Left renal cortex interstitium (tissue), 4 donors: Measurements from ENCODE around the gene KIF15. TPM values are rescaled to one million over a fixed set of nuclear protein-coding genes. Genes with fewer than 3 reads are reported as not detected.
"Not testable (repeated sequence)": the region's sequence is repeated elsewhere in the genome, so short reads cannot be mapped to it uniquely, and the experiment has no call there.

Experiments
- DNase-seq, 4 donors: peaks; one replicate each; pipeline ENCODE4 v3.0.0-alpha.2; 2013; ENCODE audit warnings: low read depth in 4 of 4, low spot score in 2 of 4, missing footprints in 1 of 4
- polyA plus RNA-seq, 4 donors: library from polyadenylated mRNA; unstranded; fragments of 120-200 nt; gene quantifications; one replicate each; pipeline ENCODE4 v1.2.1, GENCODE V29; 2013; ENCODE audit not compliant: insufficient read length in 4 of 4

KIF15 gene
- polyA plus RNA-seq, 4 donors = 22.0 to 29.6 (median 26.8) TPM

DNA sequence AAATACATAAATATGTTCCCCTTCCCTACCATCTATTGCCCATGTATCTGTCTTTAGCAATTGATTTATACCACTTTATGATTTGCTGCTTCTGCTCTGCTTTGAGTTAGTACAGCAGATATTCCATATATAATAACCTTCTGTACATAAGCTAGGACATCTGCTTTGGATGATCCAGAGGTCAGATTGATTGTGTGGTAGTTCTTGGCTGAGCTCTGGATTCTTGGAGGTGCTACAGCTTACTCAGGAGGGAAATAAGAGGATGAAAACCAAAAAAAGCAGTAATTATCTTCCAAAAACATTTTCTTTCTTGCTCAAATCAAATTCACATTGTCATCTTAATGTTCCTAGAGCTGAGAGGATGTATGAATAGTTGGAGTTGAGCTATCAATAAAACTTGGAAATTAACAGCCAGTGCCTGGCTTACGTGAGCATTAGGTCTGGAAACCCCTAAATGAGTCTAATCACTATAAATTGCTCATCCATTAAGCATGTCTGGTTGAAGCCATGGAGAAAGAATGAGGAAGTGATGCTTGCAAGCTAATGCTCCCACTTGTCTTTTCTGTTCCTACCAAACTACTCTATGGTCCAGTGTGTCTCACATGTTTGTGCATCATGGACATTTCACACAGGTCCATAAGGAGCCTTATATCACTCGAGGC, 63.8 kb downstream of the KIF15 start:
- no peak for DNase-seq

- DNase-seq = no peak
These were observed 65.6 kb downstream of the KIF15 start for GRCh38 chr3:44827196-44827595.

DNA sequence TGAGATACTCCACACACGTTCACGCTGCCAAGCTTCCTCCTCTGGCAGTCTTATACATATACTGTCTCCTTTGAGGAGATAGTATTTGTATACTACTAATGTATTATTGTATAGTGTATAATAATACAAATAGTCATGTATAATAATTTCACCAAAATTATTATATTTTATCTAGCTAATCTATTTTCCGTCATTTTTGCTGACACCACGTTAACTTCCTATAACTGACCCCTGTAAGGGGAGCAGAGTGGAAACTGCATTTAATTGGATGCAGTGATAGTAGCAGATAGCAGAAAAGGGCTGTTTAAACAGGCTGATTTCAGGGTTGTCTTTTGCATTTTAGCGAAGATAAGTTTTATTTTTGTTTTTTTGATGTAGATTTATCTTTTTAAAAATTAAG, 69.6 kb downstream of the KIF15 start:
- DNase-seq = no peak

GRCh38 chr3:44832032-44832431, 70.4 kb downstream of the KIF15 start:
- DNase-seq = no peak

DNA sequence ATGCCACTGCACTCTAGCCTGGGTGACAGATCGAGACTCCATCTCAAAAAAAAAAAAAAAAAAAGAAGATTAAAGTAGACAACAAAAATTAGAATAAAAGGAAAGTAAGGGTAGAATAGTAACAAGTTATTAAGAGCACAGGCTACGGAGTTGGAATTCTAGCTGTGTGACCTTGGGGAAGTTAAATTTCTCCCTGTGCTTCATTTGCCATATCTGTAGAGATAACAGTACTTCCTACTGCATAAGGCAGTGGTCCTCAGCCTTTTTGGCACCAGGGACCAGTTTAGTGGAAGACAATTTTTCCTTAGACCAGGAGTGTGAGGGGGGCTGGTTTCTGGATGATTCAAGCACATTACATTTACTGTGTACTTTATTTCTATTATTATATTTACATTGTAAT, 71.4 kb downstream of the KIF15 start:
- DNase-seq = no peak

- DNase-seq = no peak
These were observed 71.8 kb downstream of the KIF15 start for GRCh38 chr3:44833394-44833793.

DNA sequence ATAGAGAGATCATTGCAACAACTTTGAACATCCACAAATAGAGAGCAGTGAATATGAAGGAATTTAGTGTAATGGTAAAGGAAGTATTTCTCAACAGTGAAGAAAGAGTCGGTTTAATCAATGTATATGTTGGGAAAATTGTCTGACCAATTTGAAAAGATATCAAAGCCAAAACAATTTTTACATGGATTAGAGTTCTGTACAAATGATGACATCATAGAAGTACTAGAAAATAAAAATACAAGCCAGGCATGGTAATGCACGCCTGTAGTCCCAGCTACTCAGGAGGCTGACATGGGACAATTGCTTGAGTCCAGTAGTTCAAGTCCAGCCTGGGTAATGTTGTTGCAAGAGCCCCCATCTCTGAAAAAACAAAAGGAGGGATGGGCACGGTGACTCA, 74.1 kb downstream of the KIF15 start:
- DNase-seq = no peak

- DNase-seq = no peak
These were observed 80.8 kb downstream of the KIF15 start for GRCh38 chr3:44842376-44842775.

- no peak for DNase-seq
These were observed 84.2 kb downstream of the KIF15 start for GRCh38 chr3:44845528-44846520.

- DNase-seq = no peak
These were observed 87.0 kb downstream of the KIF15 start for GRCh38 chr3:44848634-44849033.

GRCh38 chr3:44856663-44857062, 95.1 kb downstream of the KIF15 start:
- not testable (repeated sequence) for DNase-seq

GRCh38 chr3:44860117-44860516, 98.5 kb downstream of the KIF15 start:
- DNase-seq = no peak

DNA sequence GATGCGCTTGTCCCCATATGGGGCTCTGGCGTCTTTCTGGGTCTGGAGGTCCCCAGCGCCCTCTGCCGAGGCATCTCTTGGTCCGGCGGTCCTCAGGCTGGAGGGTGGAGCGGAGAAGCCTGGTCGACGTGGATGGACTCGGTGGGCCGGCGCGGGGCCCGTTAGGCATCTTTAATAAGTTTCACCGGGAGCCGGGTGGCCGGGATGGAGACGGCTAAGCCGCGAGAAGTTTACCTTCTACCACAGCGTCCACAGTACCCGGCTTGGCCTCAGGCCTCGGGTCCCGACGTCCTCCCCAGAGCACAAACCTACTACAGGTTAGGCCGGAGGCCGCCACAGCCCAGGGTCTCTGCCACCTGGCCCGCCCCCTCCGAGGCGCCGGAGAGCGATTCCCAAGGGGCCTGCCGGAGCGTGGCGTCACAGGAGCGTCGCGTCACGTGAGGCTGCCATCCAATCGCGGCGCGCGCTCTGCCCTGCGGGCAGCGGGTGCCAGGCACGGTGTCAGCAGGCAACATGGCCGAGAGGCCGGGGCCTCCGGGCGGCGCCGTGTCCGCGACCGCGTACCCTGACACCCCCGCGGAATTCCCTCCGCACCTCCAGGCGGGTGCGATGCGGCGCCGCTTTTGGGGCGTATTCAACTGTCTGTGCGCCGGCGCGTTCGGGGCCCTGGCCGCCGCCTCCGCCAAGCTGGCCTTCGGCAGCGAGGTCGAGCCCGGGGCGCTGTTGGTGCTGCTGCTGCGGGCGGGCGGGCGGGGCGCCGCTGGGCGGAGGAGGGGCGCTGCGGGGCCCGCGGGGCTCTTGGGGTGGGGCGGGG, 100.0 kb downstream of the KIF15 start, which contains the start of gene TMEM42:
TMEM42 (plus strand) TSS at position 501 of the 814 bp plus-strand sequence; CDS start at position 514, 13 bp downstream.
- peak; percentile 75 to 84 (median 82) for DNase-seq

DNA sequence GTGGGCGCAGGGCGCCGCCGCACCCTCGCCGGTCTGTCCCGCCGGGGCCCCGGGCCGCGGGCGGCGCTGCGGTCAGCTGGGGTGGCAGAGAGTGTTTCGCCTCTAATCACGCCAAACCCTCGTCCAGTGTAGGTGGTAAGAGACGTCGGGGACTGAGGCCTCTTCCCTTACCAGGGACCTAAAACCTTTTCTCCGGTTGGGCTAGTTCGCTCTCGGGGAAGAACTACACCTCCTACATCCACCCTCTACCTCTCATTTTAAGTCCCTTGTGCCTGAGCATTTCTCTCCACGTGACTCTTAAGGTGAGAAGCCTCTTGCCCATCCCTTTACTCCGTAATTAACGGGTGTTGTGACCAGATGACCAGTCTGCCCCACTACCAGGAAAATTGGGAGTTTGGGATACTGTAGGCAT, 100.6 kb downstream of the KIF15 start:
- peak in 3 of 4 donors; percentile 23 to 32 (median 29) for DNase-seq

GRCh38 chr3:44865272-44866035, 103.9 kb downstream of the KIF15 start:
- DNase-seq = no peak

DNA sequence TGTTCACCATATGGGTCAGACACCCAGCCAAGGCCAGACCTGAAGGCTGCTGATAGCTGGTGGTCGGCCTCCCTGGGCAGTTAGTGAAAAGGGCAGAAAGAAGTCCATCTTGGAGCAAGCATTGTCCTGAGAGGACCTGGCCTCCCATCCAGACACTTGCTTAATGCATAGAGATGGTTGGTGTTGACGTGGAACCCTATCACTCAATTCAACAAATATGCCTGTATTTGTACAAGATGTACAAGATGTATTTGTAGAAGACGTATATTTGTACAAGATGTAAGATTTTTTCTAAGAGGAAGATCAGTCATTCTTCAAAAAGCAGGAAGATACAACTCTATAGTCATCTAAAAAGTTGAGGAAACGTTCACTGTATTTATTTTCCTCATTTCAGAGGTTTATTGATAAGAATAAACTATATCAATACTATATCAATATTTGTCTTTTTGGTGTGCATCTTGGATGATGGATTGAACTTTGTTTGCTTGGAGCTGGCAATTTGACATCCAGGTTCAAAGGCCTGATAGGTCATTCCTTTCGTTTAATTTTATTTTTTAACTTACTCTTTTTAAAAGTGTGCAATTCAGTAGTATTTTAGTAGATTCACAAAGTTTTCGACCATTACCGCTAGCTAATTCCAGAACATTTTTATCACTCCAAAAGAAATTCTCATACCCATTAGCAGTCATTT, 106.0 kb downstream of the KIF15 start:
- no peak for DNase-seq

GRCh38 chr3:44870375-44871061, 108.9 kb downstream of the KIF15 start:
- DNase-seq = no peak

DNA sequence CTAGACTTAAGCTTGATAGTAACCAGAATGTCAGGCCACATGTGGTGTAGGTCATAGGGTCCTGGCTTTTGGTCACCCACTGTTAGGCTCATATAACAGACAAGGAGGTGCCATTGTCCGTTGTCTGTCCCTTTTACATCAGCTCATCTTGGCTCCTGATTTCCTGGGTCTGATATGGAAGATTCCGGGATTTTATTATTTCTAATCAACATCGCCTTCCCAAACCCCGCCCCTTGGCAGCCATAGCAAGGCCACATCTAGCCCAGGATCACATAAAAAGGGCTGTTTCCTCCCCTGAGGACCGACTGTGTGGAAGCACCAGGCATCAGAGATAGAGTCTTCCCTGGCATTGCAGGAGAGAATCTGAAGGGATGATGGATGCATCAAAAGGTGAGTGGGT, 112.7 kb downstream of the KIF15 start, which contains the start of gene TGM4:
TGM4 (plus strand) TSS at position 301 of the 400 bp plus-strand sequence; CDS start at position 372, 71 bp downstream.
- DNase-seq = no peak

DNA sequence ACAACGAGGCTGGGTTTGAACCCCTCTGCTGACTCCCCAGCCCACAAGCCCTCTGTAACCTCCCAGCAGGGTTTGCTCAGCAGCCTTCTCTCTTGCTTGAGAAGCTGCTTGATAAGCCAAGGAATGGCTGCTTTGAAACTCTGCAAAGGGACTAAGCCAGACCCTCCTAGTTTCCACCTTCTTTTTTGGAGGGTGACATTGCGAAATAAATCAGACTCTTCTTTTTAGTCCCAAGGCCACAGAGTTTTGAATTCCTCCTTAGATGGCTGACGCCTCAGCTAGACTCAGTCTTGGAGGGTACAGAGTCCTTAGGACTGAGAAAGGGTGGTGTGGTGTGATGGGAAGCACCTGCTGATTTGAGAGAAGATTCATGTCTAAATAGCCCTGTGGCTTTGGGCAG, 114.0 kb downstream of the KIF15 start:
- no peak for DNase-seq
